Thyroid gland (tissue), 4 donors: Measurements from ENCODE around the gene HID1.

Experiments used
- POLR2A ChIP-seq, 2 donors: fragments of 450-650 bp; IDR thresholded peaks; one replicate each; pipeline ENCODE4 v1.6.1; 2017; ENCODE audit warnings: antibody characterized with exemption in 2 of 2, mild to moderate bottlenecking in 2 of 2, moderate library complexity in 1 of 2
- TF ChIP-seq, protein P1 (sequence below), 6 experiments: fragments of 200-600 bp in 3 of 6; fragments of 450-650 bp in 3 of 6; sonication (generic) in 3 of 6; IDR thresholded peaks; one replicate each; pipeline ENCODE4 v1.5.1; 2016 to 2019; ENCODE audit warnings: antibody characterized with exemption in 6 of 6, mild to moderate bottlenecking in 2 of 6, inconsistent platforms in 1 of 6, moderate library complexity in 1 of 6

- TF ChIP-seq, protein P1, sequence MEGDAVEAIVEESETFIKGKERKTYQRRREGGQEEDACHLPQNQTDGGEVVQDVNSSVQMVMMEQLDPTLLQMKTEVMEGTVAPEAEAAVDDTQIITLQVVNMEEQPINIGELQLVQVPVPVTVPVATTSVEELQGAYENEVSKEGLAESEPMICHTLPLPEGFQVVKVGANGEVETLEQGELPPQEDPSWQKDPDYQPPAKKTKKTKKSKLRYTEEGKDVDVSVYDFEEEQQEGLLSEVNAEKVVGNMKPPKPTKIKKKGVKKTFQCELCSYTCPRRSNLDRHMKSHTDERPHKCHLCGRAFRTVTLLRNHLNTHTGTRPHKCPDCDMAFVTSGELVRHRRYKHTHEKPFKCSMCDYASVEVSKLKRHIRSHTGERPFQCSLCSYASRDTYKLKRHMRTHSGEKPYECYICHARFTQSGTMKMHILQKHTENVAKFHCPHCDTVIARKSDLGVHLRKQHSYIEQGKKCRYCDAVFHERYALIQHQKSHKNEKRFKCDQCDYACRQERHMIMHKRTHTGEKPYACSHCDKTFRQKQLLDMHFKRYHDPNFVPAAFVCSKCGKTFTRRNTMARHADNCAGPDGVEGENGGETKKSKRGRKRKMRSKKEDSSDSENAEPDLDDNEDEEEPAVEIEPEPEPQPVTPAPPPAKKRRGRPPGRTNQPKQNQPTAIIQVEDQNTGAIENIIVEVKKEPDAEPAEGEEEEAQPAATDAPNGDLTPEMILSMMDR (IDR thresholded peaks at IDR 0.05): no peak
- no peak for TF ChIP-seq POLR2A (IDR thresholded peaks at IDR 0.05)
Observed at GRCh38 chr17:75003070-75003956, 30.8 kb upstream of the HID1 start.
